Inflammatory macrophage treated with lipopolysaccharide for 4 hours (primary cell): ENCODE results near the gene EYS.
A peak's percentile ranks its signal among the peaks of the same experiment; 100 is the strongest.
"Not testable (repeated sequence)": the region's sequence is repeated elsewhere in the genome, so short reads cannot be mapped to it uniquely, and the experiment has no call there.

ENCODE experiments used
- DNase-seq: peaks from one replicate; pipeline ENCODE4 v3.0.0-alpha.2; 2020

Gene EYS

DNA sequence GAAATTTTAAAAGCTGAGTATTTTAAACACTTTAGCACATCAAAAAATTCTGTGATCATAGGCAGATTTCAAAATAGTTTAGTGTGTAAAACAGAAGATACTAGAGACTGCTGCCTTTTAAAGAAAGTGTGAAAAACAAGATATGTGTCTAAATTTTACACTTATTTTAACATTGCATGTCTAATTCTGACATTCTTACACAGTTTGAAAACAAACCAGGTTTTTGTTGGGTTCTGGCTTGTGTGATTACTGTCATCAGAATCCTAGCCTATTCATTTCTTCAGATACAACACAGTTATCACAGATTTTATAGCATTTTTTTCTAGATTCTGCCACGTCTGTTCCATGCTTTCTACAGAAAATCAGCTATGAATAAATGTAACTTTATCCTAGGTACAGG lies 257.1 kb downstream of the EYS start:
- DNase-seq, result no peak

DNA sequence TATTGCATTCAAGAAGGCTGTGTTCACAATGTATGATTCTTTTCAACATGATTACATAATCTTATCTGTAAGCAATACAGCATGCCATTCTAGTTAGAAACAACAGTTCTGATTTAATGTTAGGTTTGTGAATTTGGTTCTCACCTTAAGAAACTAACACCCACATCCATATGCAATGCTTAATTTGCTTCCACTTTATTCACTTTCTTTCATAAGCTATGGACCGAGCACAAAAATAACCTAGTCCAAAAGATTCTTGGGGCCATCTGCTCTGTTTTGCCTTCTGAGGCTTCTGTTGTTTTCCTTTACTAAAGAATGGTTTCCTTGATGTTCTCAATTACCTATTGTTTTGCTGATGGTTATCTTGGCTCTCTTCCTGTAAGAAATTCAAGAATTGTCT lies 258.2 kb downstream of the EYS start:
- DNase-seq, result no peak

DNA sequence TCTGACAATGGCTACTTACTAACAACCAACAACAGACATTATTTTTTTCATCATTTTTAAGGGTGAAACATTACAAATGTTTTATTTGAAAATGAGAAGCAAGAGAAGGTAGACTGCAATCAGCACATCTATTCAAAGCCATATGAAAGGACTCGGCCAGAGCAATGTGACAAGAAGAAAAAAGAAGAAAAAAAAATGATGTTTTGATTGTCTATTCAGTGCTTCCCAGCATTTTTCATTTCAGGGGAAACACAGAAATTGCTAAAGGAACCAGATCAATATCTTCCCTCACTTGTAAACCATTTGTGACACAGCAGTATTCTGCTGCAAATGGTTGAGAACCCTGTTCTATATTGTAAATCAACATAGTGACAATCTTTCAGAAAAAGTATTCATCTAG lies 270.7 kb downstream of the EYS start:
- DNase-seq, result no peak

DNA sequence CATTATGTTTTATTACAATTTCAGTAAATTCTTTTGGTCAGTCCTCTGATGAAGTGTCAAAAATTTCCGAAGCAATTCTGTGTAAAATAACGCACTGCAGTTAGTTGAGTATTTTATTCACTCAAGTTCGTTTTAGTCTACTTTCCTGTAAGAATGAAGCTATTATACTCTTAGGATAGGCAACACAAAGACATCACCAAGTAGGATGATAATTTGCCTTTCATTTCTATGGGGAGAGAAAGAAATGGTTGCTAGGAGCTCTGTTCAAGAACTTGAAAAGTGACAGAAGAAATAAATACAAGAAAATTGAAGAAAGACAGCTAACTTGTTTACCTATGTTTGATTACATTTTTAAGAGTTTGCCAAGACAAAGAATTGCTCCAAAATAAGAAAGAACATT lies 290.4 kb downstream of the EYS start:
- DNase-seq, result no peak

DNA sequence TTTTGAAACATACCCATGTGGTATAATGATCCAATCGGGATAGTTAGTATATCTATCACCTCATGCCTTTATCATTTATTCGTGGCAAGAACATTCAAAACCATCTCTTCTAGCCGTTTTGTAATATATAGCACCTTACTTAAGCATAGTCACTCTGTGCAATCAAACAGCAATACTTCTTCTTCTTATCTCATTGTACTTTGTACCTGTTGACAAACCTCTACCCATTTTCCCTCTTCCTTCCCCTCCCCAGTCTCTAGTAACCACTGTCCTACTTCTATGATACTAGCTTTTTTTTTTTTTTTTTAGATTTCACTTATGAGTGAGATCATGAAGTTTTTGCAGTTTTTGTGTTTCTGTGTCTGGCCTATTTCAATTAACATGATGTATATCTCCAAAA lies 296.7 kb downstream of the EYS start:
- no peak for DNase-seq

DNA sequence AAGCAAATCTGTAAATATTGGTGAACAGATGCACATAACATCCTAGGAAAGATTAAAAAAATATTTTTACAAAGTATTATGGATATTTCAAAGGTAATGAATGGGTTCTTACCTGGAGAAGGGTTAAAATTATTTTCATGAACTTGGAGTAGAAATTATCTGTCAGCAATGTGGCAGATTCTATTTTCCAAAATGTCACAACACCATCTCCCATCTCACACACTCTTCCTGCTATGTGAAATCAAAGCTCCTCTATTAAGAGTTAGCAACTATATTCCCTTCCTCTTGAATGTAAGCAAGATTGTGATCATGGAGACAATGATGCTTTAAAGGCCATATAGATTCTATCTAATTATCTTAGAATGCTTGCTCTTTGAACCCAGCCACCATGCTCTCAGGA lies 304.5 kb downstream of the EYS start:
- DNase-seq, result no peak

DNA sequence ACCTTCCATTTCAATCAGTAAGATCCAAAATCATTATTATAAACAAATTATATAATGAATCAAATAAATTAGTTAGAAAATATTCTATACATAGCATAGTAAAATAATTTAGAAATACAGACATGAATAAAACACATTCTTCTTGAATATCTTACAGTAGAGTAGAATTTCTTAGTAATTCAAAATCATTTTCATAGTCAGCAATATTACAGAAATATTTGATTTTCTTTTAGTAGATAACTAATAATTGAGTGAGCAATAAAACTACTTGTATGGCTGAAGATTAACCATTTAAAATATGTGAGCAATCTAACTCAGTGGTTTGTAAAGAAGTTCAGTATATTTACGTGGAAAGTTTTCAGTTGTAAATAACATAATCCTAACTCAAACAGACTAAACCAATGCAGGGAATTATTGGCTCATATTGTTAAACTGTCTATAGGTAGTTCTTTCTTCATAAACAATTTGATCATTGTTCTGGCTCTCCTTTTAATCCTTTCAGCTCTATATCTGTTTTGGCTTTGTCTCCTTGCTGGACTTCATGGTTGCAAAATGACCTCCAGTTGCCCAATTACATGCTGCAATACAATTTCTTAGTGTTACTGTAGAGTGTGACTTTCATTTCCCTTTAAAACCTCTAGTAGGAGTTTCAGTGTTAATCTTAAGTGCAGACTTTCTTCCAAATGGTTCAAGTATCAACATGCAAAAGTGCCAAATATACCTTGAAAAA lies 307.5 kb downstream of the EYS start:
- peak; percentile 11 for DNase-seq

DNA sequence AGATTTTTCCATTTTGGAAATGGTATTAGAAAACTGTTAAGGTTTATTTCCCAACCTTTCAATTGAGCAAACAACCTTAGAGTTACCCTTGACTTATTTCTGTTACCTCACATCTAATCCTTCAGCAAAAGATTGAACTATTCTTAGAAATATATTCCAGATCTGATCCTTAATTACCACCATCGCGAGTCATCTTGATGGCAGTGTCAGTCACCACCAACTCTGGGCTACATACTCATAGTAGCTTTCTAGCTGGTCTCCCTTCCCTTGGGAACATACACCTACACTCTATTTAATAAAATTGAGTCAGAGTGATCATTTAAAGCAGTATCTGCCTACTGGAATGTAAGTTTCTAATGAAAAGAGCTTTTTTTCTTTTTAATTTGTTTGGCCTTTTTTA lies 308.2 kb downstream of the EYS start:
- no peak for DNase-seq

DNA sequence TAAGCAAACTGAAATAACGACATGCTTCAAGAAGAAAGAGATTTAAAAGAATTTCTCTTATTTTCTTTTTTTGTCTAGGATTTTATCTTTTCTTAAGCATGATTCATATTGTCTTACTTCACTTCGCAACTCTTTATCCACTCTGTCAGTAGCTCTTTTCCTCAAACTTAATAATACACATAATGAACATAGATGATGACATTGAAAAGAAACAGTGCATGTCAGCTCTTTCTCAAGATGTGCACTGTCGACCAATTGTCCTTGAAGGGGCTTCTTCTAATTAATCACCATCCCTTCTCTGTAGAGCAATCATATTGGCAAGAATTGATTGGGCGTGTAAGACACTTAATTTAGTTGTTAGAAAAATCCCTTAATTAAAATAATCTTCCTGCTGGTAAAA lies 356.5 kb downstream of the EYS start:
- DNase-seq, result no peak

DNA sequence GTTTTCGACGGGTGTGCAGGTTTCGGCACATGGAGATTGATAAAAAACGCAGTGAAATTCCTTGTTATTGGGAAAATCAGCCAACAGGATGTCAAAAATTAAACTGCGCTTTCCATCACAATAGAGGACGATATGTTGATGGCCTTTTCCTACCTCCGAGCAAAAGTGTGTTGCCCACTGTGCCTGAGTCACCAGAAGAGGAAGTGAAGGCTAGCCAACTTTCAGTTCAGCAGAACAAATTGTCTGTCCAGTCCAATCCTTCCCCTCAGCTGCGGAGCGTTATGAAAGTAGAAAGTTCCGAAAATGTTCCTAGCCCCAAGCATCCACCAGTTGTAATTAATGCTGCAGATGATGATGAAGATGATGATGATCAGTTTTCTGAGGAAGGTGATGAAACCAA lies 404.4 kb downstream of the EYS start:
- DNase-seq, result not testable (repeated sequence)

DNA sequence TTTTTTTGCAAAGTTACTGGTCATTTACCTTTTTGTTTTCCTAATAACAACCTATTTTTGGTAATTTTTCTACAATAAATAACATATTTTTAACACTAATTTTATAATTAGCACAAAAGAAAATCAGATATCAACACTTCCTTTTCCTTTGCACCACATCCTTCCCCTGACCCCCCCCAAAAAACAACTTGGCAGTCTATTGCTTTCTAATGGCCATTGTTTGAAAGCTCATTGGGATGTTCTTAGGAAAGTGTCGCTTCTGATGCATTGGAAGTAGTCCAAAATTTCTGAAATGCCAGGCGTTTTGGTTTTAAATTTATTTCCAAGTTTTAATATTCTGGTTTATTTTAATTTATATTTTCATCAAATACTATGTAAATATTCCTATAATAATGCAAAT lies 407.8 kb downstream of the EYS start:
- no peak for DNase-seq

DNA sequence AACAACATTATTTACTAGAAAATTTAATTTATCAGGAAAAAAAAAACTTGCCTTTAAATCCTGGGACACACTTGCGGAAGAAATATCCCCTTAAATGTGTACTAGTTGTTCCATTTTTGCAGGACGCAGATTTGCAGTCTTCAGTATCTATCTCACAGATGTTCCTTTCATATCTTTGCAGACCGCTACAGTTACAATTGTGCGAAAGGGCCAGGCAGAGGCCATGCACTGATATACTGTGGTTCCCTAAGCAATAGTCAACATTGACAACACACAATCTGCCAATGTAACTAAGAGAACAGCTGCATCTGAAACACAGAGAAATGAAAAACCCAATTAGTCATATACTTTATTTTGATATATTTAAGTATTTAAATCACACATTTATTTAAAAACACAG lies 411.2 kb downstream of the EYS start:
- no peak for DNase-seq

DNA sequence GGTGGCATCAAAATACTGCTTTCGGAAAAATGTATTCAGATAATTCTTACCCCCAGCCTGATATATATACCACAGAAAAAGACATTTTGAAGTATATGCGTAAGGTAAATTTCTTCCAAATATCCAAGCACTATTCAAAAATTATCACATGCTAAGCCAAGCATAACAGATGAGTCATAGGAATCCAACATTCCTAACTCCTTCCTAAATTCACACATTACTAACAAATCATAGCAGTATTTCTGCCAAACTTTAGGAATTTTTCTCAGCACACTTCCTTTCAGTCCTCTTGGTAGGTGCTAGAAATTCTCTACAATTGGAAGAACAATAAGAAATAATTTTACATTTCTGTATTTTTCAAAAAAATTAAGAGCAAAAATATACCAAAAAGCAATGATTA lies 417.5 kb downstream of the EYS start:
- DNase-seq, result no peak

DNA sequence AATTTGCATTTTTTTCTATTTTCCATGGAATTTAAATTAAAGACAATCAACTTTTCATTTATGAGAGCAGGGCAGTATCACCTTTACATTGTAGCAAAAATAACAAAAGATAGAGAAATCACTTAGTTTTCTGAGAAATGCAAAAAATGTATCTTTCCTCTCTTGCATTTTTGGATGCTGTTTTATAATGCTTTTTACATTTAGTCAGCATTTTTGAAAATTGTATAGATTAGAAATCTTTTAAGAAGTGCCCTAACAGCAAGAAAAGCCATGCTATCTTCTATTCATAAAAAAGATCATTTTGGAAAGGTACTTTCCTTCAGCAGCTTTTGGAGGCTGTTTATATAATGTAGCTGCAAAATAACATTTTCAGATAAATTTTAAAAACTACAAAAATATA lies 421.8 kb downstream of the EYS start:
- no peak for DNase-seq

DNA sequence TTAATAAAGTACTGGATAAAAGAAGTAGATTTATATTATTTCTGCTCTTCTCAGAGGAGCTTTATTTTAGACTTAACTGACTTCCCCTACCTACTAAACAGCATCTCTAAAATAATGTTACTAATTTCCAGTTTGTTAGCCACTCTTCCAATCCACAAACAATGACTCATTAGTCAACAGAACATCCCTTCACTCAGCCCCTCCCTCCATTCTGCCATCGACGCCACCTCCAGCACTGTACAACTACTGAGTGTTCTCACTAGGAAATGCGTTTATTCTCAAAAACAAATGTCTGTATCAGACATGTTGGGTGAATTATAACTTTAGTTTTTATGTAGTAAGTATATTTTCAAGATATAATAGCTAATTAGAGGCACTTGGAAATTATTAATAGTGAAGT lies 427.0 kb downstream of the EYS start:
- DNase-seq, result no peak

DNA sequence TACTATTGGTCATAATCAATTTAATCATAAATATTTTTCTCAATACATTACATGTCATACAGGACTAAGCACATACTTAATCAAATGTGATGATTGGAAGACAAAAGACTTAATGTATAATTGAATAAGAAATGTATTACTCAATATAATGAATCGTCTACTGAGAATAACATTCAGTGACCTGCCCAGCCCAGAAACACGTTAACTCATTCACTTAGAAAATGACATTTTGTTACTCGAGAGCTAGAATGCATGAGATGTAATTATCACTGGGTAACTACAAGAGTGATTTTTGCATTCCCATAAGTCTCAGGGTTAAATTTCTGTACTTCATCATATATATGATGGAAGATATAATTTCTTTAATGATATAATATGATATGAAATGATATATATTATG lies 444.8 kb downstream of the EYS start:
- no peak for DNase-seq

DNA sequence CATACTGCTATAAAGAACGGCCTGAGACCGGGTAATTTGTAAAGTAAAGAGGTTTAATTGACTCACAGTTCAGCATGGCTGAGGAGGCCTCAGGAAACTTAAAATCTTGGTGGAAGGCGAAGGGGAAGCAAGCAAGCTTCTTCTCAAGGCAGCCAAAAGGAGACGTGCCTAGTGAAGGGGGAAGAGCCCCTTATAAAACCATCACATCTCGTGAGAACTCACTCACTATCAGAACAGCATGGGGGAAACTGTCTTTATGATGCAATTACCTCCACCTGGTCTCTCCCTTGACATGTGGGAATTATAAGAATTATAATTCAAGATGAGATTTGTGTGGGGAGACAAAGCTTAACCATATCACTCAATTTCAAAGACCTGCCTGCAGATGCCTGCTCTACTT lies 447.0 kb downstream of the EYS start:
- no peak for DNase-seq

DNA sequence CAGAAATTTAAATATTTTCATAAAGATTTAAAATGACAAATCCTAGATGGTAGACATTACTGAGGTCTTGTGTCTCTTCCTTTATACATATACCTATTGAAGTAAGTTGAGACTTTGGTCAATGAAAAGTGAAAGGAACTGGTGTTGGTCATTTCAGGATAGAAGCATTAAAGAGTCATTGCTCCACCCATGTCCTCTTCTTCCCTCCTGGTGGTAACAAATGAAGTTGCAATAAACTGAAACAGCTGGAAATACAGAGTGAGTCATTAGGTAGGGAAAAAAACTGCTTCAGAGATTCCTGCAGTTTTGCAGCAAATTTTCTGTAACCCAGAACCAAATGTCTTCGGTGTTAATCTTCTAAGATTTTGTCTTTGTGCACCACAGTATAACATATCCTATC lies 448.0 kb downstream of the EYS start:
- DNase-seq, result no peak

DNA sequence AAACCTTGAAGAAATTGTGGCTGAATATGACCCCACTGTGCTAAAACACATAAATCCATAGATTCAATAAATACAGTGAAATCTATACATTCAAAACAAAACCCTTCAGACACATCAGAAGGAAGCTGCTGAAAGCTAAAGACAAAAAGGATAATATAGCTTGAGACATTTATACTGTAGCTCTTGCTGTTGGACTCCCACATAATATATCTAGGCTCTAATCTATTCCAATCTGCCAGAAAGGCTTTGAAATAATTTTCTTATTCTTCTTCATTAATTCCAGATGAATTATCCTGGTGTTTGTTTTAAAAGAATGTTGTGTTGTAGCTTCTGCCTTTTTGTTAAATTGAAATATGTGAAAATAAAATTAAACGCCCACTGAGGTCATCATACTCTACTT lies 454.0 kb downstream of the EYS start:
- no peak for DNase-seq

DNA sequence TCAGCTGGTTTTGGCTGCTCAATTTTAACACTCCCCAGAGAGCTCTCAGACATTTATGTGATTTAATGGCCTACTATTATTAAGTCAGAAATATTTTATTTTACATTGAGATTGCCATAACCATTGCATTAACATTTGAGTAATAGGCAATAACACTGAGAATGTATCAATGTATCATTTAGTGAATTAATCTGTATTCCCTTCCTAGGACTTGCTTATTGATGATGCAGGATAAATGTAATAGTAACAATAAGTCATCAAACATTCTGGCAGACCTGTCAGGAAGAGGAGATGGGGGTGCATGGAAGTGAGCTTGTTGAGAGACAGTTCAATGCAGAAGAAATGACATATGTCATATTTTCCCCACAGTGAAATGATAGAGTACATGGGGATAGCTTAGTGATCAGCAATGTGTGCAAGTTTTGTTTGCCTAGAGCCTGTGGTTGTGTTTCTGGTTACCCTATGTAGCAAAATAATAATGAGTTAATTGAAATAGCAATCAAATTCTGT lies 458.9 kb downstream of the EYS start:
- no peak for DNase-seq

DNA sequence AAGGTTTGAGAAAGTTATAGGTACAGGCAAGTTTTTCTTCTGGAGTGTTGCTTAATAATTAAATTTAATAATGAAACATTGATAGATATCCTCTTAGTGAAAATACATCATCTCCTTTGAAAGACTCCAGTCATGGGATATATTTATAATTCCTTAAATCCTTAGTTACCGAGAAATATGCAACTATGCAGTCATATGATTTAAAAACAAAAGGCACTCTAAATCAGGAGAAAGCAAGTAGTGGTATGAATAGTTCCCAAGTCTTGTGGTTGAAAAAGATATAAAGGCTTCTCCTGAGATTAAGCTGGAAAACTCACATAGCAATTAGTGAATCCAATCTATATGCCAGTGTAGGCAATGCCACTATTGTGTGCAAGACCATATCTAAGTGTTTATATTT lies 475.4 kb downstream of the EYS start:
- DNase-seq, result no peak

DNA sequence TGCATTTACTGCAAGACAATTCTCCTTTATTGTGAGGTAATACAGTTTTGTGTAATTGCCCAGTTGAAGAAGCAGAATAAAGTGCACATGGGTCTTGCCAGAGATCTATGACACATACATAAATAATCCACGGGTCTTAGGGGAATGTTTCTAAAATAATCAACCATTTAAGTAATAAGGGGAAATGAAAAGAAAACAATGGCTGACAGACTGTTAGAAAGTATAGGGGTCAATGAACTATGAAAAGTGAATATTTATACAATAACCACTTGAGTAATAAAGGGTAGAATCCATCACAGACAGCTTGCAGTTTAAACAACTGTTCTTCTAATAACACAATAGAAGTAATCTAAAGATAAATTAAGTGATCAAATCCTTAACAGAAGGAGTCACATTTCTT lies 477.2 kb downstream of the EYS start:
- no peak for DNase-seq

DNA sequence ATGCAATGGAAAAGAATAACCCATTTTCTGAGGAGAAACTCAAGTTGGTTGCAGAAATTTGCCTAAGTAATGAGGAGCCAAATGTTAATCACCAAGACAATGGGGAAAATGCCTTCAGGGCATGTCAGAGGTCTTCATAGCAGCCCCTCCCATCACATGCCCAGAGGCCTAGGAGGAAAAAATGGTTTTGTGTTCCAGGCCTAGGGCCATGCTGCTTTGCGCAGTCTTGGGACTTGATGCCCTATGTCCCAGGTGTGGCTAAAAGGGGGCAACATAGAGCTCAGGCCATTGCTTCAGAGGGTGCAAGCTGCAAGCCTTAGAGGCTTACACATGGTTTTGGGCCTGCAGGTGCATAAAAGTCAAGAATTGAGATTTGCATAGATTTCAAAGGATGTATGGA lies 485.9 kb downstream of the EYS start:
- no peak for DNase-seq

DNA sequence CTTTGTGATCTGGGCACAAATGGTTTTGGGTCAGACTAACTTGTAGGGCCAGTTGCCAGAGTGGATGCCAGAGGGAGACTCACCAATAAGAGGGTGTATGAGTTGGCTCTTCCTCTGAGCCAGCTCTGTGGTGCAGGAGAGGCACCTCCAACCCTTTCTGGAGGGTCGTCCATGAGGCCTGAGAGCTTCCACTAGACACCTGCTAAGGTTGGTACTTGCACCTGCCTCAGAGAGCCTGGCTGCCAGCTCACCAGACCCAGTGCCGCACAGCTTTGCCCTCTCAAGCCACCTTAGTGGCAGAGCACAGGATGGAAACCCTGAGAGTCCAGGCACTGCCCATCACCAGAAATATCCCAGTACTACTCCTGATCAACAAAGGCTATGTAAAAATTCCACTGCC lies 504.3 kb downstream of the EYS start:
- DNase-seq, result no peak

DNA sequence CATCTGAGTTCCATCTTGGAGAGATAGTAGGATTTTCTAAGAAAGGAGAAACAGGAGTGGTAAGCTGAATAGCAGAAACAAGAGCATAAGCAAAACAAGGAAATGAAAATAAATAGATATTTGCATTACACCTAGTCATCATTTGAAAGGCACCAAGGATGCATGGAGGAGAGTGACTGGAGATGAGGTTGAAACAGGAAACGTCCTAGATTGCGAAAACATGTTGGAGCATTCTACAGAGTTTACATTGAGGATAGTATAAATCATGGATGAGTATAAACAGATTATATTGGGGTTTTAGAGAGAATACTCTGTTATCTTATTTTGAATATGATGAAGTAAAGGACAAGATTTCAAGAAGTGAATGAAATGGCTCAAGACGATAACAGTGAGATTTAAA lies 507.3 kb downstream of the EYS start:
- DNase-seq, result no peak

DNA sequence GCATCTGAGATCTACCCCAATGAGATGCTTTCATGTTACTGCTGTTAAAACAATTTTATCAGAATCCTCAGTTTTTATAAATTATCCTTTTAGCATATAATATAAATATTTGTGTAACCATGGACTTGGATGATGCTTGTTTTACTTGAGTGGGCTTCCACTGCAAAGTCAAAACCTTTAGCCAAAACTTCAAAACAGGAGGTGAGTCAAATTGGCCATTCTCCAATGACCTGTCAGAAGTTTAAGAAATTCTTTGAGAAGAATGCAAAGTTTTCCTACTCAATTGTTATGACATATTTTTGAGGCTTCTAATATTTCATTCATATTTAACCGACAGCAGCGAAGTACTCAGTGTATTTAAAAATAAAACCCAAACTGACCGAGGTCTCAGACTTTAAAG lies 507.9 kb downstream of the EYS start:
- DNase-seq, result no peak
